Smooth muscle cell (in vitro differentiated cells): ENCODE data around the gene SPOCK2. TPM values are rescaled to one million over a fixed set of nuclear protein-coding genes. Genes with fewer than 3 reads are reported as not detected.
"Not testable (repeated sequence)": the region's sequence is repeated elsewhere in the genome, so short reads cannot be mapped to it uniquely, and the experiment has no call there.

Experiments
- DNase-seq: peaks from one replicate; lab custom pipeline; 2025; ENCODE audit not compliant: unreplicated experiment; lab: John Stamatoyannopoulos, UW
- H2AFZ ChIP-seq: fragments of 200-600 bp; sonication (generic); 2 replicates; pipeline ENCODE4 v1.6.0; 2016; ENCODE audit warnings: antibody characterized with exemption, low read depth, mild to moderate bottlenecking
- H3F3A ChIP-seq: fragments of 200-600 bp; sonication (generic); 2 replicates; pipeline ENCODE4 v1.6.0; 2017; ENCODE audit warnings: antibody characterized with exemption, low read depth
- H3K27ac ChIP-seq: fragments of 200-600 bp; sonication (generic); 2 replicates; pipeline ENCODE4 v1.5.1; 2016; ENCODE audit warnings: low read depth, mild to moderate bottlenecking
- H3K27me3 ChIP-seq: fragments of 200-600 bp; sonication (generic); 2 replicates; pipeline ENCODE4 v1.6.1; 2016; ENCODE audit warnings: low read depth, mild to moderate bottlenecking
- H3K36me3 ChIP-seq: fragments of 200-600 bp; sonication (generic); 2 replicates; pipeline ENCODE4 v1.5.1; 2016; ENCODE audit warnings: low read depth
- H3K4me1 ChIP-seq: fragments of 200-600 bp; sonication (generic); 2 replicates; pipeline ENCODE4 v1.5.1; 2016; ENCODE audit warnings: low read depth
- H3K4me2 ChIP-seq: fragments of 200-600 bp; sonication (generic); 2 replicates; pipeline ENCODE4 v1.6.0; 2016; ENCODE audit warnings: mild to moderate bottlenecking
- H3K4me3 ChIP-seq: fragments of 200-600 bp; sonication (generic); 2 replicates; pipeline ENCODE4 v1.5.1; 2016; ENCODE audit warnings: mild to moderate bottlenecking
- H3K79me2 ChIP-seq: fragments of 200-600 bp; sonication (generic); 2 replicates; pipeline ENCODE4 v1.6.0; 2016; ENCODE audit warnings: low read depth, mild to moderate bottlenecking
- H3K9ac ChIP-seq: fragments of 200-600 bp; sonication (generic); 2 replicates; pipeline ENCODE4 v1.6.0; 2016; ENCODE audit warnings: low read depth
- H3K9me3 ChIP-seq: fragments of 200-600 bp; sonication (generic); replicated peaks from 2 replicates; pipeline ENCODE4 v1.5.1; 2016; ENCODE audit warnings: low read depth
- H4K20me1 ChIP-seq: fragments of 200-600 bp; sonication (generic); 2 replicates; pipeline ENCODE4 v1.6.0; 2016; ENCODE audit warnings: low read depth
- WGBS: methylation state at CpG from one replicate; pipeline ENCODE4 v1.1.7; 2016; ENCODE audit warnings: low lambda C conversion rate; 5-methylcytosine and 5-hydroxymethylcytosine counted together
- polyA plus RNA-seq: library from polyadenylated mRNA; unstranded; fragments of >200 nt; fragmentation: Nextera tagmentation; extraction: Ambion mirVana; gene quantifications from 2 replicates; pipeline ENCODE4 v1.2.1, GENCODE V29; 2016
- total RNA-seq: library from RNA; depleted of rRNA; stranded (reverse); fragments of >200 nt; gene quantifications from 2 replicates; pipeline ENCODE4 v1.2.3, GENCODE V29; 2014
- TF ChIP-seq, protein P1 (sequence below): fragments of 200-600 bp; sonication (generic); IDR thresholded peaks from 2 replicates; pipeline ENCODE4 v1.5.1; 2017; ENCODE audit warnings: borderline replicate concordance, mild to moderate bottlenecking, antibody characterized with exemption; ENCODE audit not compliant: insufficient read depth, poor library complexity, severe bottlenecking

The SPOCK2 gene
- total and polyA plus RNA-seq, 2 experiments from 2014 or later: 1.1 TPM; not detected in 1

DNA sequence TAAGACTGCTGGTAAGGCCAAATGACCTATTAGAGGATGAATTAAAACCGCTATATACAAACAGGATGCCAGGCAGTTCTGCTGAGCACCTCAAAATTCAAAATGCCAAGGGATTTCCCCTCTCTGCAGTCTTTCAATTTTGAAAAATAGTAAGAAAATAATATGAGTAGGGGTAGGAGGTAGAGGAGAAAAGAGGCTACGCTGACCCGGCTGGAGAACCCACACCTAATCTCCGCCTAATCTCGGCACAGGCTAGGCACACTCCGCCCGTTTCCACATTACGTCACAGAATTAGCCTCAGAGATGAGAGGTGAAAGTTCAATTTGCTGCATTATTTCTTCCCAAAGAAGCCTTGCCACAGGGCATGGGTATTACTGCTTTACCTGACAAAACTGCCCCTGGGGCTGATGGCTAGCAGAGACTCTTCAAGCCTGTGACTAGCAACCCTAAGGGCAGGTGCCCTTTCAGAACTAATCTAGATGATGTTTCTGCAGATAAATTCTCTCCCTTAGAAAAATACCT, 21.3 kb upstream of the SPOCK2 start:
- DNase-seq: no peak
- no peaks in the 10 kb centered on the region for H3K79me2 ChIP-seq
- no peaks in the 10 kb centered on the region for H3K27me3 ChIP-seq
- H2AFZ ChIP-seq: no peak overlapping the region
- TF ChIP-seq, protein P1, sequence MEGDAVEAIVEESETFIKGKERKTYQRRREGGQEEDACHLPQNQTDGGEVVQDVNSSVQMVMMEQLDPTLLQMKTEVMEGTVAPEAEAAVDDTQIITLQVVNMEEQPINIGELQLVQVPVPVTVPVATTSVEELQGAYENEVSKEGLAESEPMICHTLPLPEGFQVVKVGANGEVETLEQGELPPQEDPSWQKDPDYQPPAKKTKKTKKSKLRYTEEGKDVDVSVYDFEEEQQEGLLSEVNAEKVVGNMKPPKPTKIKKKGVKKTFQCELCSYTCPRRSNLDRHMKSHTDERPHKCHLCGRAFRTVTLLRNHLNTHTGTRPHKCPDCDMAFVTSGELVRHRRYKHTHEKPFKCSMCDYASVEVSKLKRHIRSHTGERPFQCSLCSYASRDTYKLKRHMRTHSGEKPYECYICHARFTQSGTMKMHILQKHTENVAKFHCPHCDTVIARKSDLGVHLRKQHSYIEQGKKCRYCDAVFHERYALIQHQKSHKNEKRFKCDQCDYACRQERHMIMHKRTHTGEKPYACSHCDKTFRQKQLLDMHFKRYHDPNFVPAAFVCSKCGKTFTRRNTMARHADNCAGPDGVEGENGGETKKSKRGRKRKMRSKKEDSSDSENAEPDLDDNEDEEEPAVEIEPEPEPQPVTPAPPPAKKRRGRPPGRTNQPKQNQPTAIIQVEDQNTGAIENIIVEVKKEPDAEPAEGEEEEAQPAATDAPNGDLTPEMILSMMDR: no peak
- H4K20me1 ChIP-seq: no peaks in the 10 kb centered on the region
- H3K4me1 ChIP-seq: no peaks in the 10 kb centered on the region
- H3F3A ChIP-seq: no peaks in the 10 kb centered on the region
- H3K9ac ChIP-seq: no peak overlapping the region
- H3K9me3 ChIP-seq: no peaks in the 10 kb centered on the region
- H3K4me2 ChIP-seq: no peak overlapping the region
- no peak overlapping the region for H3K27ac ChIP-seq
- H3K36me3 ChIP-seq: no peaks in the 10 kb centered on the region
- H3K4me3 ChIP-seq: no peak overlapping the region
- WGBS: 81% methylated on average over 8 of the region's 8 CpGs

DNA sequence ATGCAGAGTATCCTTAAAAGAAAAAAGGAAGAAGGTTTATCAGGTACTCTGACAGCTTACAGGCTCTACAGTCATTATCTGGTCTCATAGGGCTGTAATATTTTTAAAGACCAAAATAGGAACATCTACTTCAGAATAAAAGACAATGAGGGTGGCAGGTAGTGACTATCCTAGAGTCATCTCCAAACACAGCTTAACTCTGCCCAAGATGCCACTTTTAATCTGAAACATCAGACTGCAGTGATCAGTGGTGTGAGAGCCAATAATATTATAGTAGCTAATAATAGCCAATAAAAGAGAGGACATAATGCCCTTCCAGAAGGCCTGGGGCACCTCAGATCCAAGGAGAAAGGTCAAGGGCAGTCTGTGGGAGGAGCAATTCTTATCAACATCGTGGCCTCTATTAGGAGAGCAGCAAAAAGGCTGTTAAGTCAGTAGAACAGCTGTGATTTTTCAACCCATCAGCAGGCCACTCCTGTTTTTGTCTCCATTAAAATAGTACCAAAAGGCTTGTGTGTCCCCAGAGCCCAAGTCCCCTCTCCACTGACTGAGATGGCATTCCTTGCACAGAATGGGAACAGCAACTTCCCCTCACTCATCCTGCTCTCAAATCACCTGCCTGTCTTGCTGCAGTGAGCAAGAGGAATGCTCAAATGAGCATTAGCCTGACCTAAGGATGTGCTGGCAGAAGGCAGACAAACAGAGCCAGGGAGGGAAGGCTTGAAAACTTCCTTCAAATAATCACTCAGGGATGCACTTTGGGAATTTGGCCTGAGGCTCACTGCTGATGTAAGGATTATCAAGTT, 20.7 kb upstream of the SPOCK2 start:
- H3K79me2 ChIP-seq: no peaks in the 10 kb centered on the region
- H3K27me3 ChIP-seq: no peaks in the 10 kb centered on the region
- DNase-seq: no peak
- H4K20me1 ChIP-seq: no peaks in the 10 kb centered on the region
- H3K9ac ChIP-seq: no peak overlapping the region
- H3K36me3 ChIP-seq: no peaks in the 10 kb centered on the region
- no peaks in the 10 kb centered on the region for H3K4me1 ChIP-seq
- WGBS: 24% methylated on average over 1 of the region's 1 CpG
- no peak overlapping the region for H3K4me3 ChIP-seq
- no peak overlapping the region for H3K4me2 ChIP-seq
- no peak overlapping the region for H3K27ac ChIP-seq
- H3F3A ChIP-seq: no peaks in the 10 kb centered on the region
- TF ChIP-seq, protein P1: no peak
- H2AFZ ChIP-seq: no peak overlapping the region
- no peaks in the 10 kb centered on the region for H3K9me3 ChIP-seq

DNA sequence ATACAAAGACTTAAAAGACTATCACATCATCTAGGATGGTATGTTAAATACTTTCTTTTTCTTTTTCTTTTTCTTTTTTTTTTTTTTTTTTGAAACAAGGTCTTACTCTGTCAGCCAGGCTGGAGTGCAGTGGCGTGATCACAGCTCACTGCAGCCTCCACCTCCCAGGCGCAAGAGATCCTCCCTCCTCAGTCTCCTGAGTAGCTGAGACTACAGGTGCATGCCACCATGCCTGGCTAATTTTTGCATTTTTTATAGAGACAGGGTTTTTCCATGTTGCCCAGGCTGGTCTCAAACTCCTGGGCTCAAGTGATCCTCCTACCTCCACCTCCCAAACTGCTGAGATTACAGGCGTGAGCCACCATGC, 19.6 kb upstream of the SPOCK2 start:
- Histone ChIP-seq H3K27ac (peak overlapping the region; percentile 72), H3K9ac (peak overlapping the region; percentile 59)
- H3K79me2 ChIP-seq, H3K27me3 ChIP-seq, H3K4me2 ChIP-seq, H3K4me1 ChIP-seq, DNase-seq, H3K9me3 ChIP-seq, H4K20me1 ChIP-seq, H3K36me3 ChIP-seq, H3K4me3 ChIP-seq, H2AFZ ChIP-seq, H3F3A ChIP-seq: not testable (repeated sequence)
- 96% methylated on average over 3 of the region's 3 CpGs for WGBS

DNA sequence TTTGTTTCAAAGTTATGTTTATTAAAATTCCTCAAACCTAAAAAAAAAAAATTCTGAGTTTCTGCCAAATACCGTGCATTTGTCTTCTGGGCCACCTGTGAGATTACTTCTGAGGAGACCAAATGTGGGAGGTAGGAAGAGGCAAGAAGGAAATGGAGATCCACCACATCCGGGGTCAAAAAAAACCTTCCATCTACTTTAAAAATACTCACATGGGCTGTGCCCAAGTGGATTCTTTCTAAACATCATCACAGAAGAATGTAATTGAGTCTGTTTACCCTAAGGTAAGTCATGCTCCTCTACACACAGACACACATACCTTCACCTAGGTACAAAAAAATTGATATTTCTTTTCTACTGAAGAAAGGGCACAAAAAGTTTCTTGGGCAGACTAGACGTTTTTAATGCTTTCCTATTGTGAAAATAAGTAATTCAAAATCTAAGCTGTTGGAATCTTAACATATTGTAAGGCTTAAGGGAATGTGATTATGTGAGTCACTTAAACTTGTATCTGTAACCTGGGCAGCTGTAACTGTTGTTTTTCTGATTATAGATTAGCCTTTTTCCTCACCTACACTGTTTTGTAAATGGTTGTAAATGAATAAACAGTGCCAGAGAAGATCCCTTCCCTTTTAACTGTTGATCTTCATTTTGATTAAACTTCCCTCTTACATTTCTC, 19.1 kb upstream of the SPOCK2 start:
- Histone ChIP-seq H3K36me3 (no peaks in the 10 kb centered on the region), H3K79me2 (no peaks in the 10 kb centered on the region), H2AFZ (no peak overlapping the region), H3K4me2 (no peak overlapping the region), H3K9me3 (no peaks in the 10 kb centered on the region), H3F3A (no peaks in the 10 kb centered on the region), H3K27ac (peak overlapping the region; percentile 72), H3K4me1 (no peaks in the 10 kb centered on the region), H4K20me1 (no peaks in the 10 kb centered on the region), H3K27me3 (no peaks in the 10 kb centered on the region), H3K4me3 (no peak overlapping the region), H3K9ac (peak overlapping the region; percentile 59)
- WGBS: 64% methylated on average over 3 of the region's 3 CpGs
- no peak for DNase-seq
- TF ChIP-seq, protein P1: no peak
